HG03432 (cell line): ENCODE results near the gene CCDC9.
"Not testable (repeated sequence)": the region's sequence is repeated elsewhere in the genome, so short reads cannot be mapped to it uniquely, and the experiment has no call there.

Experiments used
- ATAC-seq: cut with Tn5 transposase; IDR thresholded peaks from one replicate; pipeline ENCODE4 v1.9.1; 2021; ENCODE audit warnings: mild to moderate bottlenecking, moderate library complexity; ENCODE audit not compliant: unreplicated experiment

The CCDC9 gene

DNA sequence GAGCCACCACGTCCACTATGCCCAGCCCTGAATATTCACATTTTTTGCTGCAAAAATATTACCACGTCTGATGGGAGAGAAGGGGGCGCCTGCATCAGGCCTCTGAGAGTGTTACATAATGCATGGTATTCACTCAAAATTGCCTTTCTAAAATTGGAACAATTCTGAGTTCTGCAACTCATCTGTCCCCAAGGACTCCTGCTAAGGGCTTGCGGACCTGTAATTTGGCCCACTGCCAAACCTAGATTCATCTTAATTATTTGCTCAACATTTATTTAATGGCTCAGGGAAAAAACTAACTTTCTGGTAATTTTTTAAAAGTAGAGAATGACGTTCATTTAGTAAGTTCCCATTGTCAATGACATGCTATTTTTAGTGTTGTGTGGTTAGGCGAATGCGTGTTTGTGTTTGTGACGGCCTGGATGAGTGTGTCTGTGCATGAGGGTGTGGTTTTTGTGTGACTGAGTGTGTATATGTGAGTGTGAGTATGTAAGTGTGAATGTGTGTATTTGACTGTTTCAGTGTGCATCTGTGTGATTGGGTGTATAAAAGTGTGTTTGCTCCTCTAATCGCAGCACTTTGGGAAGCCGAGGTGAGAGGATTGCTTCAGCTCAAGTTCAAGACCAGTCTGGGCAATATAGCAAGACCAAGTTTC is 27.2 kb downstream of the CCDC9 start:
- no peak for ATAC-seq

DNA sequence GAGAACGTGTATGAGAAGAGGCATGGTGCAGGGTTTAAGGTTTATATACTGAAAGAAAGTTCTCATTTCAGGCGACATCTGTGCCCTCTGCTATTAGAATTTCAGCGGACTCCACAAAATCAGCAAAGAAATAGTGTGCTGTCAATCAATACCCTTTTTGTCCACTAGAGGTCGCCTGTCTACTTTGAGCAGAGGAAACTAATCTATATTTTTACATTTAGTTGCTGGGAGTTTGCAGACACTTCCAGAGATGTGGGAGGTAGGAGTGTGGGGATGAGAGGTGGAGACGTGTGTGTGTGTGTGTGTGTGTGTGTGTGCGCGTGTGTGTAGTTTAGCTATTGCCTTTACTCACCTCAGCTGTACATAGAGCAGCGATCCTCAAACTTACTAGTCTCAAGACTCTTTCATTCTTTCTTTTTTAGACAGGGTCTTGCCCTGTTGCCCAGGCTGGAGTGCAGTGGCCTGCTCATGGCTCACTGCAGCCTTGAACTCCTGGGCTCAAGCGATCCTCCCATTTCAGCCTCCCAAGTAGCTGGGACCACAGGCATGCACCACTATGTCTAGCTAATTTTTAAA is 28.1 kb downstream of the CCDC9 start:
- no peak for ATAC-seq

GRCh38 chr19:47296036-47296435 is 39.7 kb downstream of the CCDC9 start:
- ATAC-seq: no peak

DNA sequence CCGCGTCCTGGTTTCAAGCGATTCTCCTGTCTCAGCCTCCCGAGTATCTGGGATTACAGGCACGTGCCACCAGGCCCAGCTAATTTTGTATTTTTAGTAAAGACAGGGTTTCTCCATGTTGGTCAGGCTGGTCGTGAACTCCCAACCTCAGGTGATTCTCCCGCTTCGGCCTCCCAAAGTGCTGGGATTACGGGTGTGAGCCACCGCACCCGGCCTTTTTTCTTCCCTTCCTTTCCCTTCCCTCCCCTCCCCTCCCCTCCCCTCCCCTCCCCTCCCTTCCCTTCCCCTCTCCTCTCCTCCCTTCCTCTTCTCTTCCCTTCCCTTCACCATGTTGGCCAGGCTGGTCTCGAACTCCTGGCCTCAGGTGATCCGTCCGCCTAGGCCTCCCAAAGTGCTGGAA is 44.5 kb downstream of the CCDC9 start:
- ATAC-seq: not testable (repeated sequence)

DNA sequence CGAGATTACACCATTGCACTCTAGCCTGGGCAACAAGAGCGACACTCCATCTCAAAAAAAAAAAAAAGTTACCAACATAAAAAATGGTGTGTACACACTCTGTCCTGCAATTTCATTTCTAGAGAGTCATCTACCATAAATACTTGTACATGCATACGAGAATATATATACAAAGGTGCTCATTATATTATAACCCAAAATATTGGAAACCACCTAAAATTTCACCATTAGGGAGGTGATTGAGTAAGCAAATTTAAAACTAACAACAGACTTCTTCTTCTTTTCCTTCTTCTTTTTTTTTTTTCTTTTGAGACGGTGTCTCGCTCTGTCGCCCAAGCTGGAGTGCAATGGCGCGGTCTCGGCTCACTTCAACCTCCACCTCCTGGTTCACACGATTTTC is 45.9 kb downstream of the CCDC9 start:
- ATAC-seq: no peak

- ATAC-seq: no peak
Measured at GRCh38 chr19:47303966-47304365, 47.6 kb downstream of the CCDC9 start.

DNA sequence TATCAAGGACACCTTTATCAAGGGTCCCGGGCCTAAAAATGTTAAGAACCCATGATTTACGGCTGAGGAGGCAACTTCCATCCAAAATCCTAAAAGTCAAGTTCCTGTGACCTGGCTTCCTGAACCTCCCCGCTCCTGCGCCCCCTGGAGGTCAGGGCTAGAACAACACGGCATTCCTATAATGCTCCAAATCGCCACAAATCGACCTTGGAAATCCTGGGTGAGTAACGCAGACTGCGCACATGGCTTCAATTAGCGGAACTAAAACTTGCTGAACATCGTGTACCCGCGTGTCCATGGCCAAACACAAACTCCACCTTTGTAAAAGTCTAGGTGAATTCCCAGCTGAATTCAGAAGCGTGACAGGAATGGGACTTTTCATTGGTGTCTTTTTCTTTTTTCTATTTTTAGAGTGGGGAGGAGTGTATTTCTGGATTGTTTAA is 49.0 kb downstream of the CCDC9 start:
- no peak for ATAC-seq

DNA sequence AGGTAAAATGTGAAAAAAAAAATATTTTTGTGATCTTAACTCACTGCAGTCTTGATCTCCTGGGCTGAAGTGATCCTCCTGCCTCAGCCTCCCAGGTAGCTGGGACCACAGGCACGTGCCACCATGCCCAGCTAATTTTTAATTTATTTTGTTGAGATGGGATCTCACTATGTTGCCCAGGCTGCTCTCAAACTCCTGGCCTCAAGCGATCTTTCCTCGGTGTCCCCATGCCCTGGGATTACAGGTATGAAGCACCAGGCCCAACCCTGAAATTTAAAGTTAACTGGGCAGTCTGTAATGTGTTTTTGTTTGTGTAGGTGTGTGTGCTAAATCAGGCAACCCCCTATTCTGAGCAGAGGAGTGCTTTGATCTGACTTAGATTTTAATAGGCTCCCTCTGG is 50.0 kb downstream of the CCDC9 start:
- ATAC-seq: no peak

GRCh38 chr19:47309038-47309437 is 52.7 kb downstream of the CCDC9 start:
- no peak for ATAC-seq

DNA sequence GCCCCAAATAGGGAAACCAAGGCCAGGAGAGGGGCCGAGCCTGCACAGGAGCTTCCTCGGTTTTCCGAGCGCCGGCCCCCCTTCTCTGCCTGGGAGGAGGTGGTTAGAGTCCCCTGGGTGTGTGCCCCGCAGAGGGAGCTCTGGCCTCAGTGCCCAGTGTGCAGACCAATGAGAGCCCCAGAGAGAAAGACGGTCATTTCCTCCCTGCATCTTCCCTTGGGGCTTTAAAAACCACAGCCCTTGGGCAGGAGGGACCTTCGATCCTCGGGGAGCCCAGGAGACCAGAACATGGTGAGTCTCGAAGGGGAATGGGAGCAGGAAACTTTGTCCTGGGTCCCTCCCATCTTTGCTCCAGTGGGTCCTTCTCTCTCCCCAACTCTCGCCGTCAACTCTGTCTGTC is 53.3 kb downstream of the CCDC9 start, which contains the start of gene C5AR1:
TSS of gene C5AR1 (plus strand) at position 254 of the 400 bp plus-strand sequence. CDS start at position 289, 35 bp downstream.
- no peak for ATAC-seq

DNA sequence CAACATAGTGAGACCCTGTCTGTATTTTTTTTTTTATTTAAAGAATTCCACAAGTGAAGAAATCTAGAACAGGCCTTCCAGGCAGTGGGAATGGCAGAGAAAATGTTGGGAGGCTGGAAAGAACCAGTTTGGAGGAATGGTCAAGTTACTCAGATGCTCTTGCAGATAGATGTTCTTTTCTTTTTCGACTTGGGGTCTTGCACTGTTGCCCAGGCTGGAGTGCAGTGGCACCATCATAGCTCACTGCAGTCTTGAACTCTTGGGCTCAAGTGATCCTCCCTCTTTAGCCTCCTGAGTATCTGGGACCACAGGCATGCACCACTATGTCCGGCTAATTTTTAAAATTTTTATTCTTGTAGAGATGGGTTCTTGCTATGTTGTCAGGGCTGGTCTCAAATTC is 54.0 kb downstream of the CCDC9 start:
- ATAC-seq: no peak

GRCh38 chr19:47310819-47311218 is 54.5 kb downstream of the CCDC9 start:
- no peak for ATAC-seq

GRCh38 chr19:47312366-47313006 is 56.2 kb downstream of the CCDC9 start:
- ATAC-seq: no peak

DNA sequence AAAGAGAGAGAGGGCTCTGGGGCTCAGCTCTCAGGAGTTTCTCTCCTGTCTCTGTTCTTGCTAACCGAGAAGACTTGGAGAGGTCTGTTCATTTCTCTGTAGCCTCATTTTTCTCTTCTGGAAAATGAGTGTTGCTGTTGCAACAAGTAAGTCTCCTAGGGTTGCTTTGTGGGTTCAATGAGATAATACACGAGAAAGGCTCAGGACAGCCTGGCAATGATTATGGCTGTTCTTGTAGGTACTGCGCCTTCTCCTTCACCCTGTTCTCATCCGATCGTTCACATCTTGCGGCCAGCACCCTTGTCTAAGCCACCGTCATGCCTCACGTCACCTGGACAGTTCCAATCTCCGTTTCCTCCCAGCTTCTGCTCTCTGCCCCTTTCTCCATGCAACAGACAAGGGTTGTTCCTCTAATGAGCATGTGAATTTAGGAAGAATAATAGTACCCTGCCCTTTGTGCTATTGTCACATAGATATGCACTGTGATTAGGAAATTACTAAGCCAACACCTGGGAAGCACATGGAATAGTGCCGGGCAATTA is 57.5 kb downstream of the CCDC9 start:
- ATAC-seq: no peak

- no peak for ATAC-seq
Measured at GRCh38 chr19:47315125-47315821, 58.9 kb downstream of the CCDC9 start.

- ATAC-seq: no peak
Measured at GRCh38 chr19:47316513-47316912, 60.2 kb downstream of the CCDC9 start.

DNA sequence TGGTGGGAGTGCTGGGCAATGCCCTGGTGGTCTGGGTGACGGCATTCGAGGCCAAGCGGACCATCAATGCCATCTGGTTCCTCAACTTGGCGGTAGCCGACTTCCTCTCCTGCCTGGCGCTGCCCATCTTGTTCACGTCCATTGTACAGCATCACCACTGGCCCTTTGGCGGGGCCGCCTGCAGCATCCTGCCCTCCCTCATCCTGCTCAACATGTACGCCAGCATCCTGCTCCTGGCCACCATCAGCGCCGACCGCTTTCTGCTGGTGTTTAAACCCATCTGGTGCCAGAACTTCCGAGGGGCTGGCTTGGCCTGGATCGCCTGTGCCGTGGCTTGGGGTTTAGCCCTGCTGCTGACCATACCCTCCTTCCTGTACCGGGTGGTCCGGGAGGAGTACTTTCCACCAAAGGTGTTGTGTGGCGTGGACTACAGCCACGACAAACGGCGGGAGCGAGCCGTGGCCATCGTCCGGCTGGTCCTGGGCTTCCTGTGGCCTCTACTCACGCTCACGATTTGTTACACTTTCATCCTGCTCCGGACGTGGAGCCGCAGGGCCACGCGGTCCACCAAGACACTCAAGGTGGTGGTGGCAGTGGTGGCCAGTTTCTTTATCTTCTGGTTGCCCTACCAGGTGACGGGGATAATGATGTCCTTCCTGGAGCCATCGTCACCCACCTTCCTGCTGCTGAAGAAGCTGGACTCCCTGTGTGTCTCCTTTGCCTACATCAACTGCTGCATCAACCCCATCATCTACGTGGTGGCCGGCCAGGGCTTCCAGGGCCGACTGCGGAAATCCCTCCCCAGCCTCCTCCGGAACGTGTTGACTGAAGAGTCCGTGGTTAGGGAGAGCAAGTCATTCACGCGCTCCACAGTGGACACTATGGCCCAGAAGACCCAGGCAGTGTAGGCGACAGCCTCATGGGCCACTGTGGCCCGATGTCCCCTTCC is 63.9 kb downstream of the CCDC9 start:
- ATAC-seq: no peak
